CD4-positive, alpha-beta T cell (primary cell): ENCODE results near the gene NELFB. TPM values are rescaled to one million over a fixed set of nuclear protein-coding genes. Genes with fewer than 3 reads are reported as not detected.

Source experiments
- ATAC-seq: fragments of 200-7000 bp; cut with Tn5 transposase; one replicate; pipeline ENCODE4 v1.10.0; 2022; ENCODE audit warnings: mild to moderate bottlenecking; ENCODE audit not compliant: poor library complexity
- CTCF ChIA-PET: fragments of 350-600 bp; sonication (Branson Sonifier 250); formaldehyde crosslinking; loops from one replicate; lab custom pipeline; 2021; ENCODE audit warnings: antibody characterized with exemption, inconsistent platforms; lab: Charles Lee
- POLR2A ChIA-PET: fragments of 350-600 bp; sonication (Branson Sonifier 250); formaldehyde crosslinking; loops from one replicate; lab custom pipeline; 2021; ENCODE audit warnings: antibody characterized with exemption, inconsistent platforms; lab: Charles Lee
- DNase-seq, 14 experiments: peaks; one replicate each; pipeline ENCODE4 v3.0.0-alpha.2; 2013 to 2020; ENCODE audit warnings: mixed read lengths in 2 of 14
- H3K27ac ChIP-seq, 2 donors: one replicate each; pipeline versions ENCODE4 v1.5.1 to v1.7.0; 2013; ENCODE audit warnings: low read length in 2 of 2, low read depth in 1 of 2, mild to moderate bottlenecking in 1 of 2
- H3K27me3 ChIP-seq, 2 experiments: 1 replicate in 1 of 2; 2 replicates in 1 of 2; pipeline versions ENCODE4 v1.6.1 to v1.7.0; 2013; ENCODE audit warnings: low read length in 2 of 2, control low read depth in 1 of 2, mild to moderate bottlenecking in 1 of 2, moderate library complexity in 1 of 2; ENCODE audit not compliant: insufficient read depth in 2 of 2, control insufficient read depth in 1 of 2
- H3K36me3 ChIP-seq: one replicate; pipeline ENCODE4 v1.6.1; 2013; ENCODE audit warnings: low read length, control low read depth; ENCODE audit not compliant: insufficient read depth
- H3K4me1 ChIP-seq: one replicate; pipeline ENCODE4 v1.6.1; 2013; ENCODE audit warnings: low read length, control low read depth; ENCODE audit not compliant: insufficient read depth
- H3K4me3 ChIP-seq: one replicate; pipeline ENCODE4 v1.5.1; 2013; ENCODE audit warnings: mild to moderate bottlenecking, low read length, moderate library complexity
- H3K9me3 ChIP-seq, 2 experiments: 1 replicate in 1 of 2; 2 replicates in 1 of 2; pipeline versions ENCODE4 v1.6.1 to v1.7.0; 2013; ENCODE audit warnings: low read length in 2 of 2, mild to moderate bottlenecking in 2 of 2, control low read depth in 1 of 2, moderate library complexity in 1 of 2; ENCODE audit not compliant: control insufficient read depth in 1 of 2, insufficient read depth in 1 of 2
- H3K27ac Mint-ChIP-seq: one replicate; pipeline ENCODE4 v1.8.0; 2020; ENCODE audit warnings: mixed read lengths
- H3K27me3 Mint-ChIP-seq: one replicate; pipeline ENCODE4 v1.8.0; 2021; ENCODE audit warnings: mixed read lengths
- H3K36me3 Mint-ChIP-seq: one replicate; pipeline ENCODE4 v1.8.0; 2021; ENCODE audit warnings: low read depth, mixed read lengths
- H3K4me1 Mint-ChIP-seq: one replicate; pipeline ENCODE4 v1.8.0; 2021; ENCODE audit warnings: low read depth, mixed read lengths
- H3K4me3 Mint-ChIP-seq: one replicate; pipeline ENCODE4 v1.8.0; 2020; ENCODE audit warnings: mild to moderate bottlenecking, mixed read lengths
- H3K9me3 Mint-ChIP-seq: one replicate; pipeline ENCODE4 v1.8.0; 2020; ENCODE audit warnings: mixed read lengths
- CTCF ChIP-seq: fragments of 200-600 bp; IDR thresholded peaks from one replicate; pipeline ENCODE4 v1.8.0; 2022; ENCODE audit warnings: antibody characterized with exemption, mild to moderate bottlenecking
- intact Hi-C, 2 experiments: fragments of 100-400 bp; cut with DNase I in 1 of 2; cut with micrococcal nuclease in 1 of 2; formaldehyde crosslinking; loops; one replicate each; pipeline versions ENCODE4 v1.15.1 to v1.9.0; 2023 to 2025; cut with DNase I, micrococcal nuclease
- total RNA-seq, 174 experiments: library from RNA in 2 of 174; stranded (reverse) in 2 of 174; gene quantifications; one replicate each; pipeline ENCODE4 v1.2.3 and lab custom pipeline; 2021 to 2026

The NELFB gene
- total RNA-seq, 2 experiments from 2014 or later, result 20.7 to 21.2 TPM

GRCh38 chr9:137244486-137245449, 10.4 kb upstream of the NELFB start:
- peak in 1 of 14 experiments; percentile 5 for DNase-seq
- H3K27ac ChIP-seq, result no peak overlapping the region
- H3K27me3 Mint-ChIP-seq, result no peaks in the 10 kb centered on the region
- H3K9me3 Mint-ChIP-seq, result no peaks in the 10 kb centered on the region
- POLR2A ChIA-PET, result interaction anchor here (3.3 kb wide), 1 partner anchor 9 kb away, joined by 27 read pairs; the partner anchor contains the start of gene NELFB
- TF ChIP-seq CTCF, result no peak
- H3K36me3 ChIP-seq, result peaks cover 21% of the 10 kb centered on the region
- peaks cover 22% of the 10 kb centered on the region for H3K36me3 Mint-ChIP-seq
- H3K4me3 ChIP-seq, result no peak overlapping the region
- H3K27me3 ChIP-seq, result no peaks in the 10 kb centered on the region
- peaks cover 28% of the 10 kb centered on the region for H3K4me1 ChIP-seq
- no peaks in the 10 kb centered on the region for H3K9me3 ChIP-seq
- intact Hi-C loops, result no loop called here
- no peak for ATAC-seq
- peak overlapping the region; percentile 89 for H3K27ac Mint-ChIP-seq
- peak overlapping the region; percentile 85 for H3K4me3 Mint-ChIP-seq
- H3K4me1 Mint-ChIP-seq, result peaks cover 12% of the 10 kb centered on the region
- CTCF ChIA-PET, result interaction anchor here (1.8 kb wide), 1 partner anchor 8 kb away, joined by 4 read pairs; no protein-coding TSS in a partner anchor

GRCh38 chr9:137245450-137246421, 9.4 kb upstream of the NELFB start:
- no peaks in the 10 kb centered on the region for H3K9me3 Mint-ChIP-seq
- no peaks in the 10 kb centered on the region for H3K27me3 Mint-ChIP-seq
- peaks cover 21% of the 10 kb centered on the region for H3K4me1 ChIP-seq
- intact Hi-C loops, result no loop called here
- H3K27ac Mint-ChIP-seq, result no peak overlapping the region
- ATAC-seq (no peak), DNase-seq (peak in 1 of 14 experiments; percentile 6)
- peak overlapping the region; percentile 4 for H3K4me3 Mint-ChIP-seq
- ChIA-PET POLR2A (no interaction called here), CTCF (interaction anchor here (1.8 kb wide), 1 partner anchor 9 kb away, joined by 4 read pairs; no protein-coding TSS in a partner anchor)
- peaks cover 12% of the 10 kb centered on the region for H3K4me1 Mint-ChIP-seq
- H3K36me3 ChIP-seq, result peaks cover 21% of the 10 kb centered on the region
- H3K27ac ChIP-seq, result no peak overlapping the region
- TF ChIP-seq CTCF, result no peak
- H3K4me3 ChIP-seq, result no peak overlapping the region
- H3K36me3 Mint-ChIP-seq, result peaks cover 22% of the 10 kb centered on the region
- H3K9me3 ChIP-seq, result no peaks in the 10 kb centered on the region
- H3K27me3 ChIP-seq, result no peaks in the 10 kb centered on the region
